DMS153 (cell line): ENCODE data around the gene GRIN2A.
"Not testable (repeated sequence)": the region's sequence is repeated elsewhere in the genome, so short reads cannot be mapped to it uniquely, and the experiment has no call there.

Experiments used
- DNase-seq: peaks from one replicate; lab custom pipeline; 2025; lab: John Stamatoyannopoulos, UW

GRIN2A gene

DNA sequence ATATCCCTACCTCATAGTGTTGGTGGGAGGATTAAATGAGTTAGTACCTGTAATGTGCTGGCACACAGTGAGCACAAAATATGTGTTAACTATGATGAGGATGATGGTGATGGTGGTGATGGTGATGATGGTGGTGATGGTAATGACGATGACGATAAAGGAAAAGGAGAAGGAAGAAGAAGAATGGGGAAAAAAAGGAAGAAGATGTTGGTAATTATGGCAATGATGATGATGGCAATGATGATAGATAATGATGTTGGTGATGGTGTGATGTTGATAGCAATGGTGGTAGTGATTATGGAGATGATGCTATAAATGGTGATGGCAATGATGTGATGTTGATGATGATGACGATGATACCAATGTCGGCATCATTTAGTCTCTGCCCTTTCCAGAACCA lies 270.2 kb downstream of the GRIN2A start:
- DNase-seq, result no peak

DNA sequence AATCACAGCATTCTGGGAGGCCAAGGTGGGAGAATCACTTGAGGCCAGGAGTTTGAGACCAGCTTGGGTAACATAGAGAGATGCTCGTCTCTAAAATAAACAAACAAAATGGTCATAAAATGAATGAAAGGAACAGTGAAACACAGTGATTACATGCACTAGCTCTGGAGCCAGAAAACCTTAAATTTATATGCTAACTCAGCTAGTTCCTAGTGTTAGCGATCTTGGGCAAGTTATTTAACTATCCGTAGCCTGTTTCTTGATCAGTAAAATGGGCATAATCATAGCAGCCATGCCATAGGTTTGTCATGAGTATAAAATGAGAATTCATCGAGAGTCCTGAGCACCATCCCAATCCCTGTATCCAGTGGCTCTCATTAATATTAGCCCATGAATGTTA lies 271.0 kb downstream of the GRIN2A start:
- no peak for DNase-seq

DNA sequence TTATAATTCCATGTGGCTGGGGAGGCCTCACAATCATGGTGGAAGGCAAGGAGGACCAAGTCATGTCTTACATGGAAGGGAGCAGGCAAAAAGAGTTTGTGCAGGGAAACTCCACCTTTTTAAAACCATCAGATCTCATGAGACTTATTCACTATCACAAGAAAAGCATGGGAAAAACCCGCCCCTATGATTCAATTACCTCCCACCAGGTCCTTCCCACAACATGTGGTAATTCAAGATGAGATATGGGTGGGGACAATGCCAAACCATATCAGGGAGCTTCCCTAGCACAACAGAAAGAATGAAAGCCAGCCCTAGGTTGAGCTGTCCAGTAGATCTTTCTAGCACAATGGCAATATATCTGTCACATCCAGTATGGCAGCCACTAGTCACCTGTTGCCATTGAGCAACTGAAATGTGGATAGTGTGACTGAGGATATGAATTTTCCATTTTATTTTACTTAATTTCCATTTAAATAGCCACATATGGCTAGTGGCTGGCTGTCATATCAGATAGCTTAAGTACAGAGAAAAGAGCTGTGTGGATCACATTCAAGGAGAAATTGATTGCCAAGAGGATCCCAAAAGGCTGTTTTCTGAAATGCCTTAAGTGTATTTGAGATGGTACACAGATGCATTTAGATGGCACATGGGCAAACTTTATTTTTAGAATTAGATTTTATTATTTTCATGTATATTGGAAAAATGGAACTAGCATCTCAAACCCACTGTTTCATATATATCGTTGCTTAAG lies 273.0 kb downstream of the GRIN2A start:
- no peak for DNase-seq

GRCh38 chr16:9908613-9909012 lies 273.6 kb downstream of the GRIN2A start:
- no peak for DNase-seq

GRCh38 chr16:9907752-9908151 lies 274.5 kb downstream of the GRIN2A start:
- DNase-seq, result no peak

- no peak for DNase-seq
These were observed 276.0 kb downstream of the GRIN2A start for GRCh38 chr16:9906218-9906617.

DNA sequence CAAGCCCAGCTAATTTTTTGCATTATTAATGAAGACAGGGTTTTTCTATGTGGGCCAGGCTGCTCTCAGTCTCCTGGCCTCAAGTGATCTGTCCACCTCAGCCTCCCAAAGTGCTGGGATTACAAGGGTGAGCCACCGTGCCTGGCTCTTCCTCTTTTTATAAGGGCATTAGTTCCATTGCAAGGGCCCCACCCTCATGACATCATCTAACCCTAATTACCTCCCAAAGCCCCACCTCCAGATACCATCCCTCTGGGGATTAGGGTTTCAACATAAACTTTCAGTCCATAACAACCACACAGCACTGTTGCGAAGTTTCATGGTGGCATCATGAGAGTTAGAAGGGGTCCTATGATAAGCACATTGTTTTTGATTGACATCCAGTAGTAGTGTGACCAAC lies 277.7 kb downstream of the GRIN2A start:
- DNase-seq, result no peak

- DNase-seq, result no peak
These were observed 281.7 kb downstream of the GRIN2A start for GRCh38 chr16:9900576-9900975.

GRCh38 chr16:9898555-9898954 lies 283.7 kb downstream of the GRIN2A start:
- DNase-seq, result no peak

GRCh38 chr16:9898124-9898523 lies 284.1 kb downstream of the GRIN2A start:
- DNase-seq, result no peak

GRCh38 chr16:9895817-9896216 lies 286.4 kb downstream of the GRIN2A start:
- no peak for DNase-seq

DNA sequence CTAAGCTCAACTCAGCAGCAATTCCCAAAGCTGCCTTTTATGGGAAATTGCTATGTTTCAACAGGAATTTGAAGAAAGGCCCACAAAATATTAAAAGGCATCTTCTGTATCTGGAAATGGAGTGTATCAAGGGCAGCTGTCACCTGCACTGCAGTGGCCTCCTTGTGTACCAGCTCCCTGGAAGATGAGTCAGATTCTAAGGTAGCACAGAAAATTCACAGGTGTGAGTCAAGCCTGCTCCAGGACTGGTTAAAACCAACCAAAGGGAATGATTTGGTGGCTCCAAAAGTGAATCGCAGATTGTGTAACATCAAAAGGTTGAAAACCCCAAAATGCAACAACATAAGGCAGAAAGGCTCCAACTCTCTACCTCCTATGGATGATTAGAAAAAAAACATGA lies 296.4 kb downstream of the GRIN2A start:
- no peak for DNase-seq

GRCh38 chr16:9885467-9885866 lies 296.8 kb downstream of the GRIN2A start:
- DNase-seq, result no peak

GRCh38 chr16:9875981-9876380 lies 306.2 kb downstream of the GRIN2A start:
- DNase-seq, result not testable (repeated sequence)

- DNase-seq, result no peak
These were observed 308.0 kb downstream of the GRIN2A start for GRCh38 chr16:9874219-9874618.

DNA sequence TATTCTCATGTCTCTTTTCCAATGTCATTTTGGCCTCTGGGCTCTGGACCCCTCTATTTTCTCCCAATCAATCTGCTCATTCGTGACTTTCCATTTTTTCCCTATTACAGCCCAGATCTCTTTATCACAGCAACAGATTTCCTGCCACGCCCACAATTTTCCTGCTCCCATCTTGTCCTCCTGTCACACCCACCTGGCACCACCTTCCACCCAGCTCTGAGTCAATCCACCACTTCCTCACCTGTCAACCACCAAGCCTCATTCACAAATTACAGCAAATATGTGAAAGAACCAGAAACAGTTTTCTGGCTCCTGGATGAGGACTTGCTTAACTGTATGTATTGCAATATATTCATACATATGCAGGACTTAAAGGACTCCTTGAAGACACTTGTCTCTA lies 311.3 kb downstream of the GRIN2A start:
- DNase-seq, result no peak

DNA sequence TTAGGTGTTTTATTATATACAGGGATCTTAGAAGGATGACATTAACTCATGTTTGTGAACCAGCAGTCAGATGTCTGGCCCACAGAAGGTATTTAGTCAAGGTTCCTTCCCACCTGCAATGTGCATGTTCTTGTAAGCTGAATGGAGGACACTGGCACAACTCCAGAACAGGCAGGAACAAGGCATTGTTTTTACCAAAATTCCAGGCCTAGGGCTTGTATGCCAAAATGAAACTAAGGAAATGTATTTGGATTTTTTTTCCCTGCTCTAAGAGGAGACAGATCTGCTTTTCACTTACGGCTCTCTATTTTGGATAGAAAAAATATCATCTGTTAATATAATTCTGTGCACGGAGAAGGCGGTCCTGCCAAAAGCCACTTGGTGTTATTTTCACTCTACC lies 312.5 kb downstream of the GRIN2A start:
- no peak for DNase-seq

GRCh38 chr16:9868606-9869149 lies 313.6 kb downstream of the GRIN2A start:
- DNase-seq, result no peak

DNA sequence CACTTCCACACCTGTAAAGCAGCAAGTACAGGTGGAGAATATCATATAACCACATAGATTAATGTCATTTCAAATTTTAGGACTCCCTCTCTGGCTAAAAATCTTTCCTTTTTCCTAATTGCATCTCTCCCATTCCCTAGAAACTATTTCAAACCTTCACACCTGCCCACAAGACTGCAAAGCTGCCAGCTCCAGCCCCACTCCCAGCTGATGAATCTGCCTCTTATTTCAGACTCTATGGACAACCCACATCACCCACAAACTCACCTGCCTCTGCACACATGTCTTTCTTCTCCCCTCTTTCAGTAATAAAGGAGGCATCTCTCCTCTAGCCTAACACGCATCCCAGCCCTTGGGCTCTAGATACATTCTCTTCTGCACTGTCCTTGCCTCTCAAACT lies 315.1 kb downstream of the GRIN2A start:
- no peak for DNase-seq

- DNase-seq, result no peak
These were observed 317.8 kb downstream of the GRIN2A start for GRCh38 chr16:9864461-9864860.

DNA sequence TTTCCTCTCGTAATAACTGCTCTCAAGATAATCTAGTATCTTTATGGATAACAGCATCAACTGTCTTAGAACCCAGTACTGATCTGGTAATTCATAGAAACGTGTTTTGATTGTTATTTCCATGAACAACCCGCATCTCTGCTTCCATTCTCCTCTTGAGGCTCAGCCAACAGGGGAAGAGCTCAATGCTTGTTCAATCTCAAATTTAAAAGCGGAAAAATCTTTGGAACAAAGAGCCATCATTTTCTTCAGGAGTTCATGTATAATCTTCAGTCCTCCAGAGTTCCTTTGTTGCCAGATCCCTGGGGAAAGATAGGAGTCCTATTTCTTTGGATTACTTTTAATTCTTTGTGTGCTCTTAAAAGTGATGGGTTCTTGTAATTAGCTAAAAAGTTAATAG lies 319.9 kb downstream of the GRIN2A start:
- no peak for DNase-seq

DNA sequence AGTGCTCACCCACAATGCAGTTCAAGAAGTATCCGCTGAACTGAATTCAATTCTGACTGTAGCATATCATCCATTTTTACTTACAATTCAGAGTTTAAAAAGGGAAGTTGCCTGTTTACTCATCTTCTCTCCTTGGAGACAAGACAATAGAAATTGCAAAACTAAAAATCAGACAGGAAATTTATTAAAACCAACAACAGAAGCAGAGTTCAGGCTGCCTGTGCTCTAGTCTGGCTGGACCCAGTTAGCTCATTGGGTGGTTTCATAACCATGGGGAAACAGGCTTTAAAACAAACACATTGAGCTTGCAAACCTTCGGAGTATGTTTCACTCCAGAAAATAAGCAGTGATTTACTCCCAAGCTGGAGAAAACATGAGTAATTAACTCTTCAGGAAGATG lies 321.4 kb downstream of the GRIN2A start:
- no peak for DNase-seq

GRCh38 chr16:9859701-9860327 lies 322.4 kb downstream of the GRIN2A start:
- no peak for DNase-seq

DNA sequence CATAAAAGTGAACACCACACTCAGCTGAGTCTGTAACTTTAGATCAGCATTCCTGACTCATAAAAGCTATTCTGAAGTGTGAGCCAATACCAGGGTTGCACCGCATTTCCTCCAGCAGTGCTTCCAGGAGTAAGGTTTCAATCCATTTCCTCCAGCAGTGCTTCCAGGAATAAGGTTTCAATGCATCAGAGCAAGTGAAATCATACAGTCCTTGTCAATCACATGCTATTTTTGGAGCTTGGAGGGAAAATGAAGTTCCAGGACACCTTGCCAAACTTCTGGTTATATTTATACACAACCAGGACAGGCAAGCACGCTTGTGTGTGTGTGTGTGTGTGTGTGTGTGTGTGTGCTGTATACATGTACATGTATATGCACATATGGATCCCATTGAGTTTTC lies 327.6 kb downstream of the GRIN2A start:
- DNase-seq, result no peak
